Fibroblast of lung (primary cell): Measurements from ENCODE around the gene RFESD.

Source experiments
- EZH2 ChIP-seq: IDR thresholded peaks from 2 replicates; pipeline ENCODE4 v1.5.1; 2012; ENCODE audit warnings: low read length, control low read depth, mild to moderate bottlenecking; ENCODE audit errors: missing control alignments
- TF ChIP-seq, protein P1 (sequence below), 2 donors: IDR thresholded peaks in 1 of 2; conservative IDR thresholded peaks in 1 of 2; 1 replicate in 1 of 2; 2 replicates in 1 of 2; pipeline ENCODE4 v1.5.1; 2011 to 2012; ENCODE audit warnings: low read length in 2 of 2, control low read depth in 1 of 2, inconsistent platforms in 1 of 2, low read depth in 1 of 2, mild to moderate bottlenecking in 1 of 2

DNA sequence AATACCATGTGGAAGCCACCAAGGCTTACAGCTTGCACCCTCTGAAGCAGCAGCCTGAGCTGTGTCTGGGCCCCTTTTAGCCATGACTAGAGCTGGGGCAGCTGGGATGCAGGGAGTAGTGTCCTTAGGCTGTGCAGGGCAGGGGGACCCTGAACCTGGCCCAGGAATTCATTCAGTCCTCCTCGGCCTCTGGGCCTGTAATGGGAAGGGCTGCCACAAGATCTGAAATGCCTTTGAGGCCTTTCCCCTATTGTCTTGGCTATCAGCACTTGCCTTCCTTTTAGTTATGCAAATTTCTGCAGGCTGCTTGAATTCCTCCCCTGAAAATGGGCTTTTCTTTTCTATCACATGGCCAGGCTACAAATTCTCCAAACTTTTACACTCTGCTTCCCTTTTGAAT, 17.6 kb upstream of the RFESD start:
- TF ChIP-seq, protein P1, sequence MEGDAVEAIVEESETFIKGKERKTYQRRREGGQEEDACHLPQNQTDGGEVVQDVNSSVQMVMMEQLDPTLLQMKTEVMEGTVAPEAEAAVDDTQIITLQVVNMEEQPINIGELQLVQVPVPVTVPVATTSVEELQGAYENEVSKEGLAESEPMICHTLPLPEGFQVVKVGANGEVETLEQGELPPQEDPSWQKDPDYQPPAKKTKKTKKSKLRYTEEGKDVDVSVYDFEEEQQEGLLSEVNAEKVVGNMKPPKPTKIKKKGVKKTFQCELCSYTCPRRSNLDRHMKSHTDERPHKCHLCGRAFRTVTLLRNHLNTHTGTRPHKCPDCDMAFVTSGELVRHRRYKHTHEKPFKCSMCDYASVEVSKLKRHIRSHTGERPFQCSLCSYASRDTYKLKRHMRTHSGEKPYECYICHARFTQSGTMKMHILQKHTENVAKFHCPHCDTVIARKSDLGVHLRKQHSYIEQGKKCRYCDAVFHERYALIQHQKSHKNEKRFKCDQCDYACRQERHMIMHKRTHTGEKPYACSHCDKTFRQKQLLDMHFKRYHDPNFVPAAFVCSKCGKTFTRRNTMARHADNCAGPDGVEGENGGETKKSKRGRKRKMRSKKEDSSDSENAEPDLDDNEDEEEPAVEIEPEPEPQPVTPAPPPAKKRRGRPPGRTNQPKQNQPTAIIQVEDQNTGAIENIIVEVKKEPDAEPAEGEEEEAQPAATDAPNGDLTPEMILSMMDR (conservative IDR thresholded peaks at IDR 0.05 in 1 of 2, IDR thresholded peaks at IDR 0.05 in 1 of 2; ENCODE audit: low read depth in 1 of 2, low read length in 2 of 2), result no peak
- TF ChIP-seq EZH2, result no peak
